ENCODE measurements around the gene ZFAND6. TPM values are rescaled to one million over a fixed set of nuclear protein-coding genes. Genes with fewer than 3 reads are reported as not detected.

The ZFAND6 gene
- total and polyA plus RNA-seq, 10 of the 15 experiments (the other 5 are each of a cell fraction or from before 2014, with no cell fraction given) = 78.9 to 179 (median 135) TPM

- WGBS (ENCODE audit: insufficient coverage, insufficient replicate concordance, low lambda C conversion rate, missing lambda C conversion rate) = 89% methylated on average over 12 of the region's 12 CpGs
- Histone ChIP-seq H4K20me1 (ENCODE audit: control insufficient read depth, insufficient read depth) (no peaks in the 10 kb centered on the region), H3K36me3 (ENCODE audit: control insufficient read depth in 2 of 2, insufficient read depth in 2 of 2, low read length in 1 of 2) (peaks cover 0 to 4% of the 10 kb centered on the region in 2 experiments; a peak in 1 of 4 replicates), H3K4me1 (ENCODE audit: control insufficient read depth, insufficient read depth, low read length) (no peaks in the 10 kb centered on the region; the same call in 1 of the 2 replicates), H3K9me3 (replicated peaks; ENCODE audit: control insufficient read depth, insufficient read depth, low read length) (no peaks in the 10 kb centered on the region), H3K79me2 (ENCODE audit: control insufficient read depth, insufficient read depth, low read length) (no peaks in the 10 kb centered on the region), H3K27me3 (replicated peaks in 1 of 2; ENCODE audit: control insufficient read depth in 2 of 2, insufficient read depth in 2 of 2, low read length in 1 of 2) (no peaks in the 10 kb centered on the region), H3K4me2 (ENCODE audit: control insufficient read depth, insufficient read depth) (no peak overlapping the region), H3K9ac (ENCODE audit: control insufficient read depth, insufficient read depth, low read length) (no peak overlapping the region), H2AFZ (ENCODE audit: control insufficient read depth, low read depth, low read length) (no peak overlapping the region), H3K4me3 (no peak overlapping the region), H3K27ac (ENCODE audit: control insufficient read depth, insufficient read depth) (no peak overlapping the region)
- in situ Hi-C loops (cut with MboI) = loop anchor here (10.0 kb wide), 2 partner anchors 395 to 785 kb away; no protein-coding TSS in a partner anchor
- ATAC-seq = no peak
- ChIA-PET SMC1A (ENCODE audit: uncharacterized antibody, unreplicated experiment) (no interaction called here), POLR2A (no interaction called here), CTCF (interaction anchor here (1.3 kb wide), 1 partner anchor 13 kb away, joined by 3 read pairs; no protein-coding TSS in a partner anchor), RAD21 (ENCODE audit: unreplicated experiment) (interaction anchor here (1.1 kb wide), 1 partner anchor 109 kb away, joined by 3 read pairs; no protein-coding TSS in a partner anchor)
- no peak for FAIRE-seq
- intact Hi-C loops (cut with micrococcal nuclease; ENCODE audit: unreplicated experiment) = loop anchor here (5.0 to 10.0 kb wide), 4 partner anchors 108 to 395 kb away; partner anchors contain the start of gene MTHFS
- DNase-seq (ENCODE audit: low read depth, low spot score) = no peak
- no TSS peak for BruUV-seq (replicated peaks)
- TF ChIP-seq, protein P1, sequence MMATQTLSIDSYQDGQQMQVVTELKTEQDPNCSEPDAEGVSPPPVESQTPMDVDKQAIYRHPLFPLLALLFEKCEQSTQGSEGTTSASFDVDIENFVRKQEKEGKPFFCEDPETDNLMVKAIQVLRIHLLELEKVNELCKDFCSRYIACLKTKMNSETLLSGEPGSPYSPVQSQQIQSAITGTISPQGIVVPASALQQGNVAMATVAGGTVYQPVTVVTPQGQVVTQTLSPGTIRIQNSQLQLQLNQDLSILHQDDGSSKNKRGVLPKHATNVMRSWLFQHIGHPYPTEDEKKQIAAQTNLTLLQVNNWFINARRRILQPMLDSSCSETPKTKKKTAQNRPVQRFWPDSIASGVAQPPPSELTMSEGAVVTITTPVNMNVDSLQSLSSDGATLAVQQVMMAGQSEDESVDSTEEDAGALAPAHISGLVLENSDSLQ (IDR thresholded peaks at IDR 0.05) = no peak
- TF ChIP-seq IRF3 (IDR thresholded peaks at IDR 0.05) = no peak
- no peak for TF ChIP-seq IRF4 (IDR thresholded peaks at IDR 0.05; ENCODE audit: low read depth, low read length)
- TF ChIP-seq, protein P2, sequence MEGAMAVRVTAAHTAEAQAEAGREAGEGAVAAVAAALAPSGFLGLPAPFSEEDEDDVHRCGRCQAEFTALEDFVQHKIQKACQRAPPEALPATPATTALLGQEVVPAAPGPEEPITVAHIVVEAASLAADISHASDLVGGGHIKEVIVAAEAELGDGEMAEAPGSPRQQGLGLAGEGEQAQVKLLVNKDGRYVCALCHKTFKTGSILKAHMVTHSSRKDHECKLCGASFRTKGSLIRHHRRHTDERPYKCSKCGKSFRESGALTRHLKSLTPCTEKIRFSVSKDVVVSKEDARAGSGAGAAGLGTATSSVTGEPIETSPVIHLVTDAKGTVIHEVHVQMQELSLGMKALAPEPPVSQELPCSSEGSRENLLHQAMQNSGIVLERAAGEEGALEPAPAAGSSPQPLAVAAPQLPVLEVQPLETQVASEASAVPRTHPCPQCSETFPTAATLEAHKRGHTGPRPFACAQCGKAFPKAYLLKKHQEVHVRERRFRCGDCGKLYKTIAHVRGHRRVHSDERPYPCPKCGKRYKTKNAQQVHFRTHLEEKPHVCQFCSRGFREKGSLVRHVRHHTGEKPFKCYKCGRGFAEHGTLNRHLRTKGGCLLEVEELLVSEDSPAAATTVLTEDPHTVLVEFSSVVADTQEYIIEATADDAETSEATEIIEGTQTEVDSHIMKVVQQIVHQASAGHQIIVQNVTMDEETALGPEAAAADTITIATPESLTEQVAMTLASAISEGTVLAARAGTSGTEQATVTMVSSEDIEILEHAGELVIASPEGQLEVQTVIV (IDR thresholded peaks at IDR 0.05; ENCODE audit: borderline replicate concordance, partially characterized antibody) = no peak
- TF ChIP-seq FOXM1 (IDR thresholded peaks at IDR 0.05; ENCODE audit: low read depth, low read length) = no peak
- no peak for TF ChIP-seq ZBTB40 (IDR thresholded peaks at IDR 0.05; ENCODE audit: borderline replicate concordance)
- no peak for TF ChIP-seq ELK1 (IDR thresholded peaks at IDR 0.05; ENCODE audit: low read depth, low read length)
- TF ChIP-seq MTA2 (IDR thresholded peaks at IDR 0.05; ENCODE audit: low read depth) = no peak
These were observed 110.4 kb downstream of the ZFAND6 start for GRCh38 chr15:80169768-80170357.

Measured in GM12878 (cell line).